Bronchial smooth muscle cell (primary cell): ENCODE results near the gene KLK14. TPM values are rescaled to one million over a fixed set of nuclear protein-coding genes. Genes with fewer than 3 reads are reported as not detected.

Experiments
- total RNA-seq: library from RNA; depleted of rRNA; stranded (reverse); fragments of >200 nt; gene quantifications from 2 replicates; pipeline ENCODE4 v1.2.1, GENCODE V29; 2014

KLK14 gene, protein sequence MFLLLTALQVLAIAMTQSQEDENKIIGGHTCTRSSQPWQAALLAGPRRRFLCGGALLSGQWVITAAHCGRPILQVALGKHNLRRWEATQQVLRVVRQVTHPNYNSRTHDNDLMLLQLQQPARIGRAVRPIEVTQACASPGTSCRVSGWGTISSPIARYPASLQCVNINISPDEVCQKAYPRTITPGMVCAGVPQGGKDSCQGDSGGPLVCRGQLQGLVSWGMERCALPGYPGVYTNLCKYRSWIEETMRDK
- not detected in 2 replicates for total RNA-seq

DNA sequence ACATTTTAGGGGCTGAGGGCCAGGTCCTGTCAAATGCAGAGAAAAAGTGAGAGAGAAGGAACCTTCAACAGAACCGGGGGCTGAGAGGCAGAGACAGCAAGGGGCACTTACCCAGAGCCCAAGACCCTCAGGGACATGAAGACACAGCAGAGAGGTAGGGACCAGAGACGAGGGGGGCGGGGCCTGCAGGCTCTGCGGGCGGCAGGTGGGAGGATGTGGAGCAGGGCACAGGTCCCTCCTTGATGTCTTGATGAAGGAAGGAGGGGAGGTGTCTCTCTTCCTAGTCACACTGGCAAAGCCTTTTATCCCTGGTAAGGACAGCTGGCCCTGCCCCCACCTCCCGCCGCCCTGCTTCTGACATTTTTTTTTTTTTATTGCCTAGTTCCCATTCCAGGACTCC is at the start of gene KLK14:
TSS of gene KLK14 (minus strand) at position 277 of the 400 bp plus-strand sequence. CDS start at position 4, 273 bp downstream.

DNA sequence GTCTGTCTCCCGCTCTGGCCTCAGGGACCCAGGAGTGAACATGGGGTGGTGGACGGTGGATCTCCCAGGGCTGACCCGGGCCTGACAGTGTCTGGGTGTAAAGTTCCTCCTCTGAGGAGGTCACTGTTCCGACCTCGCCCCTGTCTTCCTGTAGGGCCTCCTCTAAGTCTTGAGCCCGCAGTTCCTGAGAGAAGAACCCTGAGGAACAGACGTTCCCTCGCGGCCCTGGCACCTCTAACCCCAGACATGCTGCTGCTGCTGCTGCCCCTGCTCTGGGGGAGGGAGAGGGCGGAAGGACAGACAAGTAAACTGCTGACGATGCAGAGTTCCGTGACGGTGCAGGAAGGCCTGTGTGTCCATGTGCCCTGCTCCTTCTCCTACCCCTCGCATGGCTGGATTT is 42.0 kb upstream of the KLK14 start, which contains the start of gene SIGLEC9:
TSS of gene SIGLEC9 (plus strand) at position 178 of the 400 bp plus-strand sequence. CDS start at position 247, 69 bp downstream.

DNA sequence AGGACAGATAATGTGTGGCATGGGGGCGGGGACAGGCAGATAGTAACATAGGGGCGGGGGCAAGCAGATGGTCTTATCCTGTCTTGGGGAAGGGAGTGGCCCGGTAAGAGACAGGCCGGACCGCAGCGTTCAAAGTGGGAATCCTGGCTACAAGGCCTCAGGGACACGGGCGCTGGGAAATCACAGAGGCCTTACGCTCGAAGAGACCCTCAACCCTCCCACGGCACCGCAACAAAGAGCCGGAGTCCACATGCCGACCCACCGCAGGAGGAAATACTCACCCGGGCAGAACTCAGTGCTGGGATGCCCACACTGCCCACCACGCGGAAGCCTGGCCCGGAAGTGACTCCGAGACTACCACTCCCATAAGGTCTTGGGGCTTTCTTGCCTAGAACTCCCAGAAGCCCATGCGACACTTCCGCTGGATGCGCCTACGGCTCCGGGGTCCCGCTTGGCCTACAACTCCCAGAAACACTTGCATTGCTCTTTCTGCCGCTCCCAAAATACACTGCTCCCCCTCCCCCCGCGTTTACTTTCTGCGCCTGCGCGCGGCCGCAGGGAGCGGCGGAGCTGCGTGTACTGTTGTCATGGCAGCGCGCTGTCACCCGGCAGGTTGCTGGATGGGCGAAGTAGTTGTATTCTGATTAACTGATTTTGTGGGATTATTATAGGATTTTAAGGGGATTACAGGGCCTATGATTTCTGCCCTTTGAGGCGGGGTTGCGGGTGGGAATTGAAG is 25.5 kb upstream of the KLK14 start, which contains the start of gene CTU1:
TSS of gene CTU1 (minus strand) at position 344 of the 739 bp plus-strand sequence. CDS start 3,840 bp downstream, outside the sequence.

DNA sequence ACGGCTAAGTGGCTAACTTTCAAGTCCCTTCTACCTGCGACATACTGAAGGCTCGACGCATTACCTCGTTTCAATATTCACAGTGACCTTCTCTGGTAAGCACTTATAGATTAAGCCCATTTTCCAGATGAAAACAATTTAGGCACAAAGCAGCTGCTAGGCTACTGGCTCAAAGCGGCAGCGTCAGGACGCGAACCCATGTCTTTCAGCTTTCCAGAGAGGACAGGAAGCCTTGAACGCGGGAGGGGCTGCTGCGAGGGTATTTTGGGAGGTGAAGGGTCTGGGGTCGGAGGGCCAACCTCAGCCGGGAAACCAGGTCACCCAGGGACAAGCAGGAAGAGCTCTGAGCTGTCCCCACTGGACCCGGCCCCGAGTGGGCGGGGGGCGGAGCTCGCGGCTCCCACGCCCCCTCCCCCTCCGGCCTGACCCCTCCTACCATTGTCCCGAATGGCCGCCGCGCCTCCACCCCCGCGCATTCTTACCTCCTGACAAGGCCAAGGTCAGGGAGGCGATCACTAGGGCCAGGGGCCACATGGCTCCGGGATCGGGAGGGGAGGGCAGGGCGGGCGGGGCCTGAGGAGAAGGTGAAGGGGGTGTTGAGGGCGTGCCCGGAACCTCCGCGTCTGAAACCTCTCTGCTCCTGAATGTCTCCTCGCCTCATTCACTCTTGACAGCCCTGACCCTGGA is 18.0 kb downstream of the KLK14 start, which contains the start of gene KLK13:
TSS of gene KLK13 (minus strand) at position 559 of the 687 bp plus-strand sequence. CDS start at position 534, 25 bp downstream.

DNA sequence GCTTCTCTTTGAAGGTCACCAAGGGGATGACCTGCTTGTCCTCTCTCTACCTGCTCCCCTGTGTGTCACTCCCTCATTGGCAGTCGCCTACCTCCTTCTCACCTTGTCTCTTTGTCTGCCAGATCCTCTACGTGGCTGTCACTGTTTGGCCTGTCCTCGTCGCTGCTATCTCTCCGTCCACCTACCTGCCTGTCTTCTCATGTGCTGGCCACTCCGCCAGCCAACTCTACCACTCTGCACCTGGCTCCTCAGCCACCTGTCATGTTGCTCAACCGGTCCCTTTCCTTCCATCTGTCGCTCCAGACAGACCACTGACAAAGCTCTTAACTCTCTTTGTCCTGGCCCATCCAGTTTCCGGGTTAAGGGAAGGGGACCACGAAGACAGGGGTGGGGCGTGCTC is 48.0 kb downstream of the KLK14 start, which contains the start of gene KLK12:
TSS of gene KLK12 (minus strand) at position 299 of the 400 bp plus-strand sequence. CDS start 381 bp downstream, outside the sequence.

Other genes with a start within 250 kb of the KLK14 start
- gene KLK15, start 249.3 kb downstream of the KLK14 start, total RNA-seq = 0.09 TPM in 1 of 2 replicates, not detected in the other
- 0.09 TPM in 1 of 2 replicates, not detected in the other for gene KLK3, start 228.0 kb downstream of the KLK14 start, total RNA-seq
- not detected in 2 replicates for gene KLK2, start 209.4 kb downstream of the KLK14 start, total RNA-seq
- gene KLK4, start 171.5 kb downstream of the KLK14 start, total RNA-seq = not detected in 2 replicates
- gene KLK5, start 129.8 kb downstream of the KLK14 start, total RNA-seq = 0.34 TPM in 1 of 2 replicates, not detected in the other
- not detected in 2 replicates for gene KLK6, start 113.3 kb downstream of the KLK14 start, total RNA-seq
- gene KLK7, start 99.0 kb downstream of the KLK14 start, total RNA-seq = not detected in 2 replicates
- not detected in 2 replicates for gene KLK8, start 81.3 kb downstream of the KLK14 start, total RNA-seq
- gene KLK10, start 63.2 kb downstream of the KLK14 start, total RNA-seq = not detected in 2 replicates
- 0.17 TPM in 1 of 2 replicates, not detected in the other for gene KLK11, start 56.3 kb downstream of the KLK14 start, total RNA-seq
- gene KLK12, start 47.9 kb downstream of the KLK14 start, total RNA-seq = not detected in 2 replicates
- gene KLK13, start 17.8 kb downstream of the KLK14 start, total RNA-seq = not detected in 2 replicates
- 2.4 and 4.3 TPM in 2 replicates for gene CTU1, start 25.5 kb upstream of the KLK14 start, total RNA-seq
- gene SIGLEC9, start 42.0 kb upstream of the KLK14 start, total RNA-seq = under 0.01 TPM in 1 of 2 replicates, not detected in the other
- not detected in 2 replicates for gene SIGLEC7, start 59.4 kb upstream of the KLK14 start, total RNA-seq
- gene CD33, start 142.2 kb upstream of the KLK14 start, total RNA-seq = not detected in 2 replicates
- not detected in 2 replicates for gene SIGLECL1, start 168.2 kb upstream of the KLK14 start, total RNA-seq
- gene IGLON5, start 228.8 kb upstream of the KLK14 start, total RNA-seq = not detected in 2 replicates